Mesenchymal stem cell (in vitro differentiated cells and primary cell): ENCODE measurements around the gene E2F2.

Experiments used
- DNase-seq: peaks from one replicate; pipeline ENCODE4 v3.0.0-alpha.2; 2013
- H2AFZ ChIP-seq: one replicate; pipeline ENCODE4 v1.6.1; 2013; ENCODE audit warnings: low read depth, mild to moderate bottlenecking, control low read depth, inconsistent platforms, low read length, moderate library complexity
- H2AK5ac ChIP-seq: 2 replicates; pipeline ENCODE4 v1.6.1; 2013; ENCODE audit warnings: low read length, moderate library complexity, mild to moderate bottlenecking, inconsistent platforms; ENCODE audit not compliant: severe bottlenecking
- H2BK120ac ChIP-seq: one replicate; pipeline ENCODE4 v1.6.1; 2013; ENCODE audit warnings: low read depth, mild to moderate bottlenecking, inconsistent platforms, low read length, moderate library complexity
- H2BK12ac ChIP-seq, 2 experiments: one replicate each; pipeline ENCODE4 v1.6.1; 2013; ENCODE audit warnings: inconsistent platforms in 2 of 2, low read length in 2 of 2, mild to moderate bottlenecking in 2 of 2, moderate library complexity in 2 of 2, control low read depth in 1 of 2
- H2BK15ac ChIP-seq: one replicate; pipeline ENCODE4 v1.6.1; 2013; ENCODE audit warnings: mild to moderate bottlenecking, low read depth, inconsistent platforms; ENCODE audit not compliant: poor library complexity, severe bottlenecking
- H2BK5ac ChIP-seq: 2 replicates; pipeline ENCODE4 v1.6.1; 2013; ENCODE audit warnings: low read depth, mild to moderate bottlenecking, low read length, control low read depth, inconsistent platforms; ENCODE audit not compliant: poor library complexity, severe bottlenecking
- H3K14ac ChIP-seq, 2 experiments: one replicate each; pipeline ENCODE4 v1.6.1; 2013; ENCODE audit warnings: inconsistent platforms in 2 of 2, low read length in 2 of 2, control low read depth in 1 of 2, mild to moderate bottlenecking in 1 of 2, moderate library complexity in 1 of 2
- H3K18ac ChIP-seq, 2 experiments: one replicate each; pipeline ENCODE4 v1.6.1; 2013; ENCODE audit warnings: inconsistent platforms in 2 of 2, low read length in 2 of 2, control low read depth in 1 of 2, low read depth in 1 of 2, mild to moderate bottlenecking in 1 of 2
- H3K23ac ChIP-seq, 2 experiments: one replicate each; pipeline ENCODE4 v1.6.1; 2013; ENCODE audit warnings: inconsistent platforms in 2 of 2, low read length in 2 of 2, mild to moderate bottlenecking in 2 of 2, moderate library complexity in 2 of 2, control low read depth in 1 of 2
- H3K27ac ChIP-seq: 2 replicates; pipeline ENCODE4 v1.5.1; 2013; ENCODE audit warnings: mild to moderate bottlenecking, moderate library complexity, low read length, control low read depth, inconsistent platforms; ENCODE audit not compliant: poor library complexity, severe bottlenecking
- H3K27me3 ChIP-seq, 2 experiments: 2 replicates each; pipeline versions ENCODE4 v1.6.1 to v1.7.0; 2013; ENCODE audit warnings: low read length in 2 of 2, mild to moderate bottlenecking in 2 of 2, moderate library complexity in 2 of 2, control low read depth in 1 of 2, inconsistent platforms in 1 of 2; ENCODE audit not compliant: control insufficient read depth in 1 of 2, insufficient read depth in 1 of 2
- H3K36me3 ChIP-seq, 2 experiments: 2 replicates each; pipeline versions ENCODE4 v1.6.1 to v1.7.0; 2013; ENCODE audit warnings: low read length in 2 of 2, control low read depth in 1 of 2, inconsistent platforms in 1 of 2, low read depth in 1 of 2, mild to moderate bottlenecking in 1 of 2; ENCODE audit not compliant: insufficient read depth in 2 of 2, control insufficient read depth in 1 of 2
- H3K4ac ChIP-seq, 2 experiments: one replicate each; pipeline ENCODE4 v1.6.1; 2013; ENCODE audit warnings: inconsistent platforms in 2 of 2, low read length in 2 of 2, mild to moderate bottlenecking in 2 of 2, moderate library complexity in 2 of 2, control low read depth in 1 of 2, low read depth in 1 of 2
- H3K4me1 ChIP-seq: 2 replicates; pipeline ENCODE4 v1.6.1; 2013; ENCODE audit warnings: low read depth, low read length, control low read depth; ENCODE audit not compliant: control insufficient read depth, insufficient read depth
- H3K4me2 ChIP-seq: 2 replicates; pipeline ENCODE4 v1.6.1; 2013; ENCODE audit warnings: low read length, mild to moderate bottlenecking, inconsistent platforms; ENCODE audit not compliant: poor library complexity, severe bottlenecking
- H3K4me3 ChIP-seq, 2 experiments: 2 replicates each; pipeline versions ENCODE4 v1.5.1 to v1.7.0; 2013; ENCODE audit warnings: low read length in 2 of 2, mild to moderate bottlenecking in 2 of 2, control low read depth in 1 of 2, low read depth in 1 of 2; ENCODE audit not compliant: insufficient read depth in 1 of 2
- H3K79me1 ChIP-seq: replicated peaks from 2 replicates; pipeline ENCODE4 v1.6.1; 2013; ENCODE audit warnings: mild to moderate bottlenecking, control low read depth, low read length, inconsistent platforms; ENCODE audit not compliant: poor library complexity, severe bottlenecking
- H3K9ac ChIP-seq: 2 replicates; pipeline ENCODE4 v1.7.0; 2013; ENCODE audit warnings: mild to moderate bottlenecking, low read length, moderate library complexity
- H3K9me3 ChIP-seq: 2 replicates; pipeline ENCODE4 v1.7.0; 2013; ENCODE audit warnings: mild to moderate bottlenecking, low read length; ENCODE audit not compliant: control insufficient read depth
- H4K8ac ChIP-seq: one replicate; pipeline ENCODE4 v1.6.1; 2013; ENCODE audit warnings: inconsistent platforms, mild to moderate bottlenecking, low read length, moderate library complexity
- H4K91ac ChIP-seq: one replicate; pipeline ENCODE4 v1.6.1; 2013; ENCODE audit warnings: mild to moderate bottlenecking, low read length, inconsistent platforms
- WGBS: methylation state at CpG from one replicate; pipeline ENCODE4 v1.1.7; 2013; ENCODE audit warnings: mixed read lengths; 5-methylcytosine and 5-hydroxymethylcytosine counted together

The E2F2 gene

GRCh38 chr1:23489842-23490241, 41.2 kb downstream of the E2F2 start:
- no peak overlapping the region for H3K23ac ChIP-seq
- no peaks in the 10 kb centered on the region for H3K36me3 ChIP-seq
- H3K27ac ChIP-seq, result no peak overlapping the region
- WGBS, result 67% methylated on average over 5 of the region's 5 CpGs
- H3K9me3 ChIP-seq, result no peaks in the 10 kb centered on the region
- H3K4ac ChIP-seq, result no peak overlapping the region
- H4K8ac ChIP-seq, result no peak overlapping the region
- H2BK12ac ChIP-seq, result no peak overlapping the region
- no peak for DNase-seq
- no peak overlapping the region for H3K4me2 ChIP-seq
- H2BK120ac ChIP-seq, result no peak overlapping the region
- no peak overlapping the region for H4K91ac ChIP-seq
- H2AK5ac ChIP-seq, result no peak overlapping the region
- H3K9ac ChIP-seq, result no peak overlapping the region
- no peak overlapping the region for H2BK15ac ChIP-seq
- no peak overlapping the region for H3K18ac ChIP-seq
- no peak overlapping the region for H3K4me3 ChIP-seq
- no peak overlapping the region for H2AFZ ChIP-seq
- H2BK5ac ChIP-seq, result no peak overlapping the region
- no peak overlapping the region for H3K14ac ChIP-seq
- peaks cover under 1% of the 10 kb centered on the region for H3K4me1 ChIP-seq
- H3K27me3 ChIP-seq, result peaks cover 0 to 17% of the 10 kb centered on the region in 2 experiments
- H3K79me1 ChIP-seq, result no peaks in the 10 kb centered on the region

DNA sequence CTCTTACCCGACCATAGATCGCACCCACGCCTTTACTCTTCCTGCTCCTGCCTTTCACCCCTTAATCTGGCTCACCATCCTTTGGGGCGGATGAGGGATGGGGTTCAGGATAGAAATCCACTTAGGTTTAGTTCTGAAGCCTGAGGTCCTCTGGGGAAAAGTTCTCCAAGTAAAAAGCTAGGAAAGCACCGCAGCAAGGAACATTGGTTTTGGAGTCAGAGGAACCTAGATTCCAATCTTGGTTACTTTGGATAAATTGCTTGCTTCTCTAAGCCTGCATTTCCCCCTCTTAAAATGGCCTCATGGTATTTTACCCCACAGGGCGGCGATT, 46.1 kb downstream of the E2F2 start:
- Histone ChIP-seq H3K18ac (peak overlapping the region; percentile 4 to 62), H3K4me1 (peaks cover 12% of the 10 kb centered on the region), H2AK5ac (no peak overlapping the region), H3K27me3 (peaks cover 0 to 7% of the 10 kb centered on the region in 2 experiments), H3K14ac (no peak overlapping the region), H3K4me2 (peak overlapping the region; percentile 60), H2BK12ac (peak overlapping the region in 1 of 2 experiments; percentile 92), H3K9me3 (no peaks in the 10 kb centered on the region), H3K23ac (no peak overlapping the region), H3K4ac (peak overlapping the region in 1 of 2 experiments; percentile 88), H3K79me1 (peaks cover 22% of the 10 kb centered on the region), H2BK15ac (no peak overlapping the region), H2BK5ac (no peak overlapping the region), H4K8ac (peak overlapping the region; percentile 52), H3K27ac (no peak overlapping the region), H2BK120ac (no peak overlapping the region), H2AFZ (no peak overlapping the region), H3K9ac (peak overlapping the region; percentile 80), H4K91ac (peak overlapping the region; percentile 5), H3K36me3 (peaks cover 0 to 17% of the 10 kb centered on the region in 2 experiments), H3K4me3 (peak overlapping the region in 1 of 2 experiments; percentile 75)
- 70% methylated on average over 4 of the region's 7 CpGs for WGBS
- DNase-seq, result no peak

- H2AFZ ChIP-seq, result no peak overlapping the region
- peak overlapping the region; percentile 95 for H4K8ac ChIP-seq
- peak overlapping the region; percentile 80 for H3K9ac ChIP-seq
- peak overlapping the region; percentile 75 to 87 for H3K4me3 ChIP-seq
- peaks cover 22% of the 10 kb centered on the region for H3K79me1 ChIP-seq
- H2AK5ac ChIP-seq, result no peak overlapping the region
- H2BK12ac ChIP-seq, result peak overlapping the region in 1 of 2 experiments; percentile 92
- H3K36me3 ChIP-seq, result peaks cover 0 to 17% of the 10 kb centered on the region in 2 experiments
- peaks cover 0 to 5% of the 10 kb centered on the region in 2 experiments for H3K27me3 ChIP-seq
- H2BK15ac ChIP-seq, result no peak overlapping the region
- peak overlapping the region; percentile 80 for H2BK120ac ChIP-seq
- no peaks in the 10 kb centered on the region for H3K9me3 ChIP-seq
- H2BK5ac ChIP-seq, result no peak overlapping the region
- WGBS, result under 1% methylated on average over 44 of the region's 54 CpGs
- no peak overlapping the region for H3K14ac ChIP-seq
- H3K18ac ChIP-seq, result peak overlapping the region; percentile 84 to 94
- peak overlapping the region; percentile 88 for H3K27ac ChIP-seq
- H3K23ac ChIP-seq, result no peak overlapping the region
- H3K4me1 ChIP-seq, result peaks cover 12% of the 10 kb centered on the region
- peak; percentile 93 for DNase-seq
- peak overlapping the region in 1 of 2 experiments; percentile 88 for H3K4ac ChIP-seq
- peak overlapping the region; percentile 72 for H4K91ac ChIP-seq
- peak overlapping the region; percentile 69 for H3K4me2 ChIP-seq
Measured at GRCh38 chr1:23484253-23485001, 46.6 kb downstream of the E2F2 start.
